Retina (tissue), 1 donor: ENCODE measurements around the gene NPBWR2.
A peak's percentile ranks its signal among the peaks of the same experiment; 100 is the strongest.

Experiments used
- DNase-seq: peaks from one replicate; pipeline ENCODE4 v3.0.0-alpha.2; 2016

The NPBWR2 gene

GRCh38 chr20:64116541-64117431 lies 9.4 kb upstream of the NPBWR2 start:
- no peak for DNase-seq

- DNase-seq, result no peak
These were observed 8.7 kb upstream of the NPBWR2 start for GRCh38 chr20:64116016-64116415.

GRCh38 chr20:64115171-64115911 lies 8.0 kb upstream of the NPBWR2 start:
- DNase-seq, result peak; percentile 46

- no peak for DNase-seq
These were observed 7.1 kb upstream of the NPBWR2 start for GRCh38 chr20:64114356-64114971.

- no peak for DNase-seq
These were observed 6.5 kb upstream of the NPBWR2 start for GRCh38 chr20:64113796-64114355.

GRCh38 chr20:64113444-64113775 lies 6.0 kb upstream of the NPBWR2 start:
- DNase-seq, result no peak

- no peak for DNase-seq
These were observed 5.5 kb upstream of the NPBWR2 start for GRCh38 chr20:64112691-64113443.

GRCh38 chr20:64111841-64112641 lies 4.7 kb upstream of the NPBWR2 start:
- no peak for DNase-seq

- DNase-seq, result no peak
These were observed 3.2 kb upstream of the NPBWR2 start for GRCh38 chr20:64110411-64111068.

- DNase-seq, result no peak
These were observed 2.5 kb upstream of the NPBWR2 start for GRCh38 chr20:64109831-64110391.

GRCh38 chr20:64108731-64109681 lies 1.6 kb upstream of the NPBWR2 start:
- no peak for DNase-seq

GRCh38 chr20:64107736-64108457 lies 532 bp upstream of the NPBWR2 start:
- DNase-seq, result peak; percentile 8

GRCh38 chr20:64106435-64106961 lies 867 bp downstream of the NPBWR2 start:
- DNase-seq, result no peak

GRCh38 chr20:64105846-64106434 lies 1.4 kb downstream of the NPBWR2 start:
- DNase-seq, result no peak

GRCh38 chr20:64104667-64105451 lies 2.5 kb downstream of the NPBWR2 start:
- DNase-seq, result no peak

- no peak for DNase-seq
These were observed 3.3 kb downstream of the NPBWR2 start for GRCh38 chr20:64103871-64104666.
